Osteocyte (in vitro differentiated cells): ENCODE data around the gene OSR1. TPM values are rescaled to one million over a fixed set of nuclear protein-coding genes. Genes with fewer than 3 reads are reported as not detected.

Experiments
- DNase-seq: peaks from one replicate; pipeline ENCODE4 v3.0.0; 2021; ENCODE audit warnings: mixed read lengths; ENCODE audit not compliant: unreplicated experiment; ENCODE audit errors: extremely low spot score
- H3K27ac Mint-ChIP-seq: one replicate; pipeline ENCODE4 v1.8.0; 2021; ENCODE audit warnings: mild to moderate bottlenecking, mixed read lengths; ENCODE audit not compliant: unreplicated experiment
- H3K27me3 Mint-ChIP-seq: one replicate; pipeline ENCODE4 v1.8.0; 2021; ENCODE audit warnings: mixed read lengths; ENCODE audit not compliant: unreplicated experiment
- H3K36me3 Mint-ChIP-seq: one replicate; pipeline ENCODE4 v1.8.0; 2021; ENCODE audit warnings: mixed read lengths; ENCODE audit not compliant: unreplicated experiment
- H3K4me1 Mint-ChIP-seq: one replicate; pipeline ENCODE4 v1.8.0; 2021; ENCODE audit warnings: mixed read lengths; ENCODE audit not compliant: unreplicated experiment
- H3K4me3 Mint-ChIP-seq: one replicate; pipeline ENCODE4 v1.8.0; 2021; ENCODE audit warnings: mild to moderate bottlenecking, moderate library complexity, mixed read lengths; ENCODE audit not compliant: unreplicated experiment
- H3K9me3 Mint-ChIP-seq: one replicate; pipeline ENCODE4 v1.8.0; 2021; ENCODE audit warnings: mixed read lengths; ENCODE audit not compliant: unreplicated experiment
- CTCF ChIP-seq: fragments of 200-600 bp; sonication (generic); IDR thresholded peaks from 2 replicates; pipeline ENCODE4 v1.5.0; 2021; ENCODE audit warnings: antibody characterized with exemption, mild to moderate bottlenecking, moderate library complexity
- total RNA-seq: library from RNA; stranded (reverse); gene quantifications from 2 replicates; pipeline ENCODE4 v1.2.1, GENCODE V29; 2021

OSR1 gene
- total RNA-seq, 1 donor from 2014 or later: 5.8 TPM

- DNase-seq: peak; percentile 60
- H3K27me3 Mint-ChIP-seq: peaks cover 30% of the 10 kb centered on the region
Measured at GRCh38 chr2:19360266-19360965, 2.0 kb upstream of the OSR1 start.

GRCh38 chr2:19359456-19359855, 1.0 kb upstream of the OSR1 start:
- Mint-ChIP-seq H3K36me3 (peaks cover 3% of the 10 kb centered on the region), H3K4me1 (peaks cover 38% of the 10 kb centered on the region), H3K4me3 (no peak overlapping the region), H3K9me3 (no peaks in the 10 kb centered on the region), H3K27me3 (peaks cover 29% of the 10 kb centered on the region), H3K27ac (no peak overlapping the region)
- peak; percentile 19 for DNase-seq
- TF ChIP-seq CTCF: no peak

More at GRCh38 chr2:19360266-19360965, 2.0 kb upstream of the OSR1 start:
- Mint-ChIP-seq H3K36me3 (peaks cover 3% of the 10 kb centered on the region), H3K4me3 (peak overlapping the region; percentile 14), H3K9me3 (no peaks in the 10 kb centered on the region), H3K4me1 (peaks cover 38% of the 10 kb centered on the region), H3K27ac (no peak overlapping the region)
- TF ChIP-seq CTCF: no peak

- Mint-ChIP-seq H3K27me3 (peaks cover 29% of the 10 kb centered on the region), H3K36me3 (peaks cover 3% of the 10 kb centered on the region)
- DNase-seq: peak; percentile 80
Measured at GRCh38 chr2:19359021-19359357, 566 bp upstream of the OSR1 start.

GRCh38 chr2:19357402-19358241, 801 bp downstream of the OSR1 start:
- peaks cover 31% of the 10 kb centered on the region for H3K4me1 Mint-ChIP-seq
- DNase-seq: peak; percentile 81
- H3K4me3 Mint-ChIP-seq: peak overlapping the region; percentile 82
- peaks cover 22% of the 10 kb centered on the region for H3K27me3 Mint-ChIP-seq
- no peak for TF ChIP-seq CTCF
- H3K27ac Mint-ChIP-seq: no peak overlapping the region
- H3K36me3 Mint-ChIP-seq: peaks cover 6% of the 10 kb centered on the region
- no peaks in the 10 kb centered on the region for H3K9me3 Mint-ChIP-seq

More at GRCh38 chr2:19359021-19359357, 566 bp upstream of the OSR1 start:
- no peaks in the 10 kb centered on the region for H3K9me3 Mint-ChIP-seq
- TF ChIP-seq CTCF: no peak
- no peak overlapping the region for H3K27ac Mint-ChIP-seq
- peaks cover 38% of the 10 kb centered on the region for H3K4me1 Mint-ChIP-seq
- peak overlapping the region; percentile 82 for H3K4me3 Mint-ChIP-seq
